AG04450 (cell line): ENCODE measurements around the gene UNC13A. TPM values are rescaled to one million over a fixed set of nuclear protein-coding genes. Genes with fewer than 3 reads are reported as not detected.

Experiments
- CTCF ChIA-PET: fragments of 300-600, 350-600 bp; formaldehyde crosslinking; extraction: SDS; loops from one replicate; lab custom pipeline; 2022; ENCODE audit warnings: antibody characterized with exemption, inconsistent platforms; lab: Charles Lee
- POLR2A ChIA-PET: fragments of 350-600 bp; formaldehyde crosslinking; extraction: SDS; loops from one replicate; lab custom pipeline; 2021; ENCODE audit warnings: antibody characterized with exemption, inconsistent platforms; lab: Yijun Ruan, JAX
- DNase-seq: peaks from one replicate; pipeline ENCODE4 v3.0.0-alpha.2; 2011; ENCODE audit warnings: low read depth, low spot score
- H3K27ac ChIP-seq: one replicate; pipeline ENCODE4 v1.5.1; 2012; ENCODE audit warnings: low read depth, low read length, control low read depth
- H3K27me3 ChIP-seq: one replicate; pipeline ENCODE4 v1.6.0; 2012; ENCODE audit warnings: low read length; ENCODE audit not compliant: control insufficient read depth, insufficient read depth
- H3K4me3 ChIP-seq: 2 replicates; pipeline ENCODE4 v1.5.1; 2011; ENCODE audit warnings: mild to moderate bottlenecking, low read depth, low read length, control low read depth
- H3K9me3 ChIP-seq: 2 replicates; pipeline ENCODE4 v1.5.1; 2012; ENCODE audit warnings: low read length; ENCODE audit not compliant: control insufficient read depth, insufficient read depth
- polyA plus RNA-seq: library from polyadenylated mRNA; depleted of rRNA; stranded (reverse); fragments of >200 nt; gene quantifications from 2 replicates; pipeline ENCODE4 v1.2.3, GENCODE V29; 2011
- TF ChIP-seq, protein P1 (sequence below): IDR thresholded peaks from 2 replicates; pipeline ENCODE4 v1.5.1; 2011; ENCODE audit warnings: low read depth, low read length, control low read depth, inconsistent platforms

The UNC13A gene
- polyA plus RNA-seq, 1 experiment = 0.04 TPM

DNA sequence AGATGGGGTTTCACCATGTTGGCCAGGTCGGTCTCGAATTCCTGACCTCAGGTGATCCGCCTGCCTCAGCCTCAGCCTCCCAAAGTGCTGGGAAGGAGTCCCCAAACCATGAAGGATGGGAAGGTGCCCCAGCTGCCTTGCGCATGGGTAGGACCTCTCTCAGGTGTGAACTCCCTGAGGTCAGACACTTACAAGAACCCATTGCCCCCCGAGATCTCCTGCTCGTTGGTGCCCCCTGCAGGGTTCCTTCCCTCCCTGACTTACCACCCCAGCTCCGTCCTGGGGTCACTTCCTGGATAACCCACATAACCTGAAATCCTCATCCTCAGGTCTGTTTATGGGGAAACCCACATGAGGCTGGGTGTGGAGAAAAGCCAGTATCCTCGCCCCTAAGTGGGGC is 41.7 kb downstream of the UNC13A start:
- H3K27ac ChIP-seq = no peak overlapping the region
- no peak for DNase-seq
- POLR2A ChIA-PET = no interaction called here
- TF ChIP-seq, protein P1, sequence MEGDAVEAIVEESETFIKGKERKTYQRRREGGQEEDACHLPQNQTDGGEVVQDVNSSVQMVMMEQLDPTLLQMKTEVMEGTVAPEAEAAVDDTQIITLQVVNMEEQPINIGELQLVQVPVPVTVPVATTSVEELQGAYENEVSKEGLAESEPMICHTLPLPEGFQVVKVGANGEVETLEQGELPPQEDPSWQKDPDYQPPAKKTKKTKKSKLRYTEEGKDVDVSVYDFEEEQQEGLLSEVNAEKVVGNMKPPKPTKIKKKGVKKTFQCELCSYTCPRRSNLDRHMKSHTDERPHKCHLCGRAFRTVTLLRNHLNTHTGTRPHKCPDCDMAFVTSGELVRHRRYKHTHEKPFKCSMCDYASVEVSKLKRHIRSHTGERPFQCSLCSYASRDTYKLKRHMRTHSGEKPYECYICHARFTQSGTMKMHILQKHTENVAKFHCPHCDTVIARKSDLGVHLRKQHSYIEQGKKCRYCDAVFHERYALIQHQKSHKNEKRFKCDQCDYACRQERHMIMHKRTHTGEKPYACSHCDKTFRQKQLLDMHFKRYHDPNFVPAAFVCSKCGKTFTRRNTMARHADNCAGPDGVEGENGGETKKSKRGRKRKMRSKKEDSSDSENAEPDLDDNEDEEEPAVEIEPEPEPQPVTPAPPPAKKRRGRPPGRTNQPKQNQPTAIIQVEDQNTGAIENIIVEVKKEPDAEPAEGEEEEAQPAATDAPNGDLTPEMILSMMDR = no peak
- H3K27me3 ChIP-seq = no peaks in the 10 kb centered on the region
- H3K4me3 ChIP-seq = no peak overlapping the region
- H3K9me3 ChIP-seq = peaks cover 4% of the 10 kb centered on the region; the same call in 1 of the 2 replicates
- CTCF ChIA-PET = no interaction called here

GRCh38 chr19:17645339-17645963 is 42.7 kb downstream of the UNC13A start:
- DNase-seq = no peak
- TF ChIP-seq, protein P1 = no peak
- H3K27me3 ChIP-seq = no peaks in the 10 kb centered on the region
- POLR2A ChIA-PET = no interaction called here
- no peak overlapping the region for H3K27ac ChIP-seq
- peaks cover 4% of the 10 kb centered on the region; the same call in 1 of the 2 replicates for H3K9me3 ChIP-seq
- H3K4me3 ChIP-seq = no peak overlapping the region
- CTCF ChIA-PET = no interaction called here

DNA sequence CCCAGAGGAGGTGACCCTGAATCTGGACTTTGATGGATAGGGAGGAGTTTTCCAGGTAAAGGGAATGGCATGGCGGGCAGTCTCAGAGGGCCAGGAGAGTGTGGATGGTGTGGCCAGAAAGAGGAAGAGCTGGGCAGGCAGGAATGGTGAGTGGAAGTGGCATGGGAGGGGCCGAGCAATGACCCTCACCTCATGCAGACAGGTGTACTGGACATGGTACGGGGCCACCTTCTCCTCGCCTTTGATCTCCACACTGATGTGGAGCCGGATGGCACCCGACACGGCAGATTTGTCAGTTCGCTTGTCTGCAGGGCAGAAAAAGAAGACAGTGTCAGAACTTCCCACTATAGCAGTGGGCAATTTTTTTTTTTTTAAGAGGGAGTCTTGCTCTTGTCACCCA is 45.5 kb downstream of the UNC13A start:
- peaks cover 2% of the 10 kb centered on the region for H3K27me3 ChIP-seq
- peaks cover 4% of the 10 kb centered on the region; the same call in 1 of the 2 replicates for H3K9me3 ChIP-seq
- TF ChIP-seq, protein P1 = no peak
- DNase-seq = no peak
- ChIA-PET CTCF (no interaction called here), POLR2A (no interaction called here)
- no peak overlapping the region for H3K27ac ChIP-seq
- no peak overlapping the region for H3K4me3 ChIP-seq

GRCh38 chr19:17641846-17642245 is 46.3 kb downstream of the UNC13A start:
- POLR2A ChIA-PET = no interaction called here
- H3K27me3 ChIP-seq = peaks cover 2% of the 10 kb centered on the region
- H3K9me3 ChIP-seq = no peaks in the 10 kb centered on the region
- DNase-seq = no peak
- H3K27ac ChIP-seq = no peak overlapping the region
- H3K4me3 ChIP-seq = no peak overlapping the region
- CTCF ChIA-PET = no interaction called here
- TF ChIP-seq, protein P1 = no peak

GRCh38 chr19:17641181-17641580 is 47.0 kb downstream of the UNC13A start:
- Histone ChIP-seq H3K4me3 (no peak overlapping the region), H3K27ac (no peak overlapping the region), H3K9me3 (no peaks in the 10 kb centered on the region), H3K27me3 (peaks cover 2% of the 10 kb centered on the region)
- ChIA-PET POLR2A (no interaction called here), CTCF (no interaction called here)
- TF ChIP-seq, protein P1 = no peak
- DNase-seq = no peak
